Transverse colon (tissue), 4 donors: Measurements from ENCODE around the gene P3H2. TPM values are rescaled to one million over a fixed set of nuclear protein-coding genes. Genes with fewer than 3 reads are reported as not detected.

ENCODE experiments used
- DNase-seq: peaks from one replicate; pipeline ENCODE4 v3.0.0-alpha.2; 2019
- H3K27ac ChIP-seq, 4 donors: fragments of 200-600 bp; sonication (generic); 2 replicates each; pipeline ENCODE4 v1.5.1; 2016 to 2018; ENCODE audit warnings: inconsistent platforms in 4 of 4
- H3K27me3 ChIP-seq: fragments of 200-600 bp; sonication (generic); 2 replicates; pipeline ENCODE4 v1.5.1; 2017; ENCODE audit warnings: inconsistent platforms
- H3K36me3 ChIP-seq, 4 donors: fragments of 200-600 bp; sonication (generic); 2 replicates each; pipeline ENCODE4 v1.5.1; 2017 to 2019; ENCODE audit warnings: inconsistent platforms in 4 of 4
- H3K4me1 ChIP-seq, 4 donors: fragments of 200-600 bp; sonication (generic); 2 replicates each; pipeline ENCODE4 v1.5.1; 2017 to 2020; ENCODE audit warnings: inconsistent platforms in 4 of 4
- H3K4me3 ChIP-seq, 4 donors: fragments of 200-600 bp; sonication (generic); 1 replicate in 1 of 4; 2 replicates in 3 of 4; pipeline versions ENCODE4 v1.5.1 to v1.6.1; 2017 to 2019; ENCODE audit warnings: inconsistent platforms in 4 of 4
- H3K9me3 ChIP-seq, 2 donors: fragments of 200-600 bp; sonication (generic); 2 replicates each; pipeline ENCODE4 v1.5.1; 2017 to 2019; ENCODE audit warnings: inconsistent platforms in 2 of 2
- EP300 ChIP-seq: sonication (generic); formaldehyde crosslinking; IDR thresholded peaks from one replicate; pipeline ENCODE4 v1.6.1; 2017; ENCODE audit warnings: antibody characterized with exemption, low read depth
- POLR2A ChIP-seq: fragments of 450-650 bp; IDR thresholded peaks from one replicate; pipeline ENCODE4 v1.6.1; 2016; ENCODE audit warnings: antibody characterized with exemption, mild to moderate bottlenecking, moderate library complexity
- POLR2AphosphoS5 ChIP-seq, 3 donors: sonication (generic); formaldehyde crosslinking; IDR thresholded peaks; one replicate each; pipeline ENCODE4 v1.6.1; 2016; ENCODE audit warnings: antibody characterized with exemption in 3 of 3
- WGBS, 2 donors: methylation state at CpG; one replicate each; pipeline ENCODE4 v1.1.5; 2018; ENCODE audit warnings: low coverage in 1 of 2; 5-methylcytosine and 5-hydroxymethylcytosine counted together
- in situ Hi-C, 4 donors: fragments of 200-750 bp; cut with MboI; loops; one replicate each; pipeline versions ENCODE4 v1.15.0 to v1.15.1; 2017; ENCODE audit warnings: low sequenced_read_pairs in 3 of 4, low pct_ligation_motif_present in 1 of 4, low pct_unique_long_range_greater_than_20kb in 1 of 4
- intact Hi-C: fragments of 100-400 bp; cut with DNase I; formaldehyde crosslinking; loops from one replicate; pipeline ENCODE4 v1.15.1; 2023; ENCODE audit warnings: low total_unique reads
- total RNA-seq, 4 donors: library from RNA; depleted of rRNA; stranded (reverse); fragments of >200 nt; gene quantifications; one replicate each; pipeline ENCODE4 v1.1.0, GENCODE V29; 2016
- TF ChIP-seq, protein P1 (sequence below), 5 experiments: fragments of 200-600 bp in 3 of 5; fragments of 450-650 bp in 2 of 5; sonication (generic) in 3 of 5; IDR thresholded peaks; 1 replicate in 2 of 5; 2 replicates in 3 of 5; pipeline ENCODE4 v1.5.1; 2016 to 2017; ENCODE audit warnings: antibody characterized with exemption in 5 of 5, inconsistent platforms in 3 of 5, mild to moderate bottlenecking in 2 of 5, moderate library complexity in 1 of 5

P3H2 gene
- total RNA-seq, 4 donors from 2014 or later, result 26.6 to 153 (median 54.3) TPM

DNA sequence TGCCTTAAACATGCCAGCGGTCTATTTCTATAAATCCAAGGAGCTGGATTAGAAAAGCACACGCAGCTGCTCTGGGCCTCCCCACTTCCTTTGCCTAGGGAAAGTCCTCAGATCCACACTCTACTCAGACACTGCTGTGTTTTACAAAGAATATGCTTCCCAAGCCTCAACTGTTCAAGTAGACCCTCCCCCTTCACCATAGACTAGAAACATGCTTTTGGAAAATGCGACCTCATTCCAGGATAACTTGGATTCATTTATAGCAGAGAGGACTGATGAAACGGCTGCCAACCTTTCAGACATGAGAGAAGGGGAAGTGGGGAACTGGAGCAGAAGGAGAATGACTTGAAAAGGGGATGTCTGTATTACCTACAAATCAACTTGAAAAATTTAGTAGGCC lies 64.0 kb downstream of the P3H2 start:
- in situ Hi-C loops (no loop called here), intact Hi-C loops (no loop called here)
- Histone ChIP-seq H3K36me3 (no peaks in the 10 kb centered on the region), H3K27ac (no peak overlapping the region), H3K4me3 (no peak overlapping the region), H3K9me3 (no peaks in the 10 kb centered on the region), H3K27me3 (no peaks in the 10 kb centered on the region), H3K4me1 (no peaks in the 10 kb centered on the region)
- DNase-seq, result no peak
- WGBS, 2 donors, result 49 to 60% methylated on average over 2 to 4 of the region's 4 CpGs
- no peak for TF ChIP-seq POLR2A

DNA sequence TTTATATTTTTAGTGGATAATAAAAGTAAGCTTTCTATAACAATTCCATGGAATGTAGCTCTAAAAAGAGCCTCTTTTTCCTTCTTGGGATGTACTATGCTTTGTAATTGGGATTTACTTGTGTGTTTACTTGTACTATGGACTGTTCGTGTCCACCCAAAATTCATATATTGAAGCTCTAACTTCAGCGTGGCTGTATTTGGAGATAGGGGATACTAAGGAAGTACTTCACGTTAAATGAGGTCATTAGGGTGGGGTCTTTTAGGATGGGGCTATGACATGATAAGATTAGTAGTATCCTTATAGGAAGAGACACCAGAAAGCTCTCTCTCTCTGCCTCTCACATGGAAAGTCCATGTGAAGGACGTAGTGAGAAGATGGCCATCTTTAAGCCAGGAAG lies 64.9 kb downstream of the P3H2 start:
- H3K4me1 ChIP-seq, result no peaks in the 10 kb centered on the region
- H3K36me3 ChIP-seq, result no peaks in the 10 kb centered on the region
- no peaks in the 10 kb centered on the region for H3K9me3 ChIP-seq
- 55 to 71% methylated on average over 4 of the region's 4 CpGs for whole genome bisulfite sequencing, 2 donors
- intact Hi-C loops (no loop called here), in situ Hi-C loops (no loop called here)
- peak overlapping the region in 1 of 4 donors; percentile 2 for H3K27ac ChIP-seq
- H3K27me3 ChIP-seq, result no peaks in the 10 kb centered on the region
- no peak for DNase-seq
- TF ChIP-seq POLR2A (no peak), POLR2AphosphoS5 (IDR thresholded peaks at IDR 0.05) (no peak), EP300 (no peak)
- TF ChIP-seq, protein P1, sequence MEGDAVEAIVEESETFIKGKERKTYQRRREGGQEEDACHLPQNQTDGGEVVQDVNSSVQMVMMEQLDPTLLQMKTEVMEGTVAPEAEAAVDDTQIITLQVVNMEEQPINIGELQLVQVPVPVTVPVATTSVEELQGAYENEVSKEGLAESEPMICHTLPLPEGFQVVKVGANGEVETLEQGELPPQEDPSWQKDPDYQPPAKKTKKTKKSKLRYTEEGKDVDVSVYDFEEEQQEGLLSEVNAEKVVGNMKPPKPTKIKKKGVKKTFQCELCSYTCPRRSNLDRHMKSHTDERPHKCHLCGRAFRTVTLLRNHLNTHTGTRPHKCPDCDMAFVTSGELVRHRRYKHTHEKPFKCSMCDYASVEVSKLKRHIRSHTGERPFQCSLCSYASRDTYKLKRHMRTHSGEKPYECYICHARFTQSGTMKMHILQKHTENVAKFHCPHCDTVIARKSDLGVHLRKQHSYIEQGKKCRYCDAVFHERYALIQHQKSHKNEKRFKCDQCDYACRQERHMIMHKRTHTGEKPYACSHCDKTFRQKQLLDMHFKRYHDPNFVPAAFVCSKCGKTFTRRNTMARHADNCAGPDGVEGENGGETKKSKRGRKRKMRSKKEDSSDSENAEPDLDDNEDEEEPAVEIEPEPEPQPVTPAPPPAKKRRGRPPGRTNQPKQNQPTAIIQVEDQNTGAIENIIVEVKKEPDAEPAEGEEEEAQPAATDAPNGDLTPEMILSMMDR (IDR thresholded peaks at IDR 0.05), result no peak
- no peak overlapping the region for H3K4me3 ChIP-seq

DNA sequence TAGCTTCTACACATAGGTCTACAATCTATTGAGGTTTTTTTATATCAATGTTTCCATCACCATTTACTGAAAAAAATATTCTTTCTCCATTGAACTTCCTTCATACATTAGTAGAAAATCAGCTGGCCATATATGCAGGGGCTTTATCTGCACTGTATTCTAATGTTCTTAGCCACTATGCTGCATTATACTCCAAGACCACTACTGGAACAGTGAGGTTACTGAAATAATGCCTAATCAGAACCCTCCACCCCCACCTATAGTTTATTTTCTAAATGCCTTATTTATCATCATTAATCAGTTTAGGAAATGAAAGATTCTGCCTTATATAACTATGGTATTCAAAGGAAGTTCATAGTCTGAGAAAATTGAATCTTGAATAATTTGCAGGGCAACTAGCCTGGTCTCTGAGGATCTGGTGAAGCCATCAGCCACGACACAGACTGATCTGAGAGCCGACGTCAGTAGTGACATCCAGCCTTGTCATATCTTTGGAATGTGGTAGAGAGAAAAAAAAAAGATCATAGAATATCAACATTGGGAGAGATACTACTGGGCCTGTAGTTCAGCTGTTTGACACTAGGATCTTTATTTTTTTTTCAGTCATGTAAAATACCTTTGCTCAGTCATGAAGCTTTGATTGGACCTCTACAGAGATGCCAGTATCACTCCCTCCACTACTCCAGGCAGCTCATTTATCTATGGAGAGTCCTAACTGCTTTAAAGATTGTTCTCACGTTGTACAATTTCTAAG lies 66.6 kb downstream of the P3H2 start:
- TF ChIP-seq EP300 (no peak), POLR2AphosphoS5 (IDR thresholded peaks at IDR 0.05) (no peak), POLR2A (no peak)
- TF ChIP-seq, protein P1 (IDR thresholded peaks at IDR 0.05), result no peak
- no peaks in the 10 kb centered on the region for H3K4me1 ChIP-seq
- no peak for DNase-seq
- in situ Hi-C loops (no loop called here), intact Hi-C loops (no loop called here)
- 73 to 76% methylated on average over 4 of the region's 4 CpGs for WGBS, 2 donors
- H3K27ac ChIP-seq, result no peak overlapping the region
- no peaks in the 10 kb centered on the region for H3K36me3 ChIP-seq
- H3K4me3 ChIP-seq, result no peak overlapping the region
- no peaks in the 10 kb centered on the region for H3K27me3 ChIP-seq
- no peaks in the 10 kb centered on the region for H3K9me3 ChIP-seq

DNA sequence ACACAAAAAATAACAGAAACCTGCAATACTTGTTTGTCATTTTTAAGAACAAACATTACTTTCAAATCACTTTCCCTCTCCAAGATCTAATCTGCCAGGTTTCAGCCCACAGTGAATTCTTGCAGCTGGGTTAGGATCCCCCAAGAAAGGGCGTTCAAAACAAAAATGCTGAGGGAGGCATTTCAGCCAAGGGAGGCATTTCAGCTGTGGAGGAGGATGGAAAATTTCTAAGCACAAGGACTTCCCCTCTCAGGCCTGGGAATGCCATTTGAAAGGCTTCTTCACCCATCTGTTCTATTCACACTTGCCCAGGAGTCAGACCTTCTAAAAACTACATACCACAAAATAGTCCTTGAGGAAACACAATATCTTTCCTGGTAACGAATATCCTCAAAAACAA lies 69.1 kb downstream of the P3H2 start:
- H3K9me3 ChIP-seq, result no peaks in the 10 kb centered on the region
- peaks cover 0 to 8% (median 0%) of the 10 kb centered on the region in 4 donors for H3K4me1 ChIP-seq
- DNase-seq, result no peak
- H3K27me3 ChIP-seq, result no peaks in the 10 kb centered on the region
- H3K36me3 ChIP-seq, result no peaks in the 10 kb centered on the region
- in situ Hi-C loops, result no loop called here
- intact Hi-C loops, result no loop called here
- H3K27ac ChIP-seq, result no peak overlapping the region
- H3K4me3 ChIP-seq, result no peak overlapping the region
- TF ChIP-seq POLR2AphosphoS5 (IDR thresholded peaks at IDR 0.05) (no peak), POLR2A (no peak), EP300 (no peak)
- TF ChIP-seq, protein P1 (IDR thresholded peaks at IDR 0.05), result no peak
- 67 to 73% methylated on average over 2 of the region's 2 CpGs for WGBS, 2 donors
